Activated CD8-positive, alpha-beta memory T cell treated with anti-CD3 and anti-CD28 coated beads, Interleukin-2, amount 50 U/mL, for 24 hours (primary cell): Measurements from ENCODE around the gene EEIG2.
"Not testable (repeated sequence)": the region's sequence is repeated elsewhere in the genome, so short reads cannot be mapped to it uniquely, and the experiment has no call there.

Source experiments
- DNase-seq: peaks from one replicate; pipeline ENCODE4 v3.0.0-alpha.2; 2020; ENCODE audit errors: extremely low read depth

Gene EEIG2

GRCh38 chr1:108559215-108560186 is at the start of gene EEIG2:
TSS of gene EEIG2 (plus strand) at chr1:108560100. CDS start at chr1:108560429, 329 bp downstream.
- DNase-seq: peak; percentile 53

- no peak for DNase-seq
Observed at GRCh38 chr1:108511764-108512163, 48.1 kb upstream of the EEIG2 start.

- no peak for DNase-seq
Observed at GRCh38 chr1:108512239-108513043, 47.5 kb upstream of the EEIG2 start.

- no peak for DNase-seq
Observed at GRCh38 chr1:108513044-108513415, 46.9 kb upstream of the EEIG2 start.

GRCh38 chr1:108513914-108514313 is 46.0 kb upstream of the EEIG2 start:
- not testable (repeated sequence) for DNase-seq

- not testable (repeated sequence) for DNase-seq
Observed at GRCh38 chr1:108517301-108517897, 42.5 kb upstream of the EEIG2 start.

GRCh38 chr1:108521990-108522393 is 37.9 kb upstream of the EEIG2 start:
- DNase-seq: no peak

- no peak for DNase-seq
Observed at GRCh38 chr1:108523829-108524228, 36.1 kb upstream of the EEIG2 start.

GRCh38 chr1:108524676-108525075 is 35.2 kb upstream of the EEIG2 start:
- DNase-seq: no peak

GRCh38 chr1:108527135-108527534 is 32.8 kb upstream of the EEIG2 start:
- DNase-seq: no peak

- no peak for DNase-seq
Observed at GRCh38 chr1:108527837-108528236, 32.1 kb upstream of the EEIG2 start.

GRCh38 chr1:108531444-108531843 is 28.5 kb upstream of the EEIG2 start:
- DNase-seq: no peak

GRCh38 chr1:108532730-108533129 is 27.2 kb upstream of the EEIG2 start:
- DNase-seq: no peak

GRCh38 chr1:108533351-108534083 is 26.4 kb upstream of the EEIG2 start:
- no peak for DNase-seq

- DNase-seq: no peak
Observed at GRCh38 chr1:108534759-108535158, 25.1 kb upstream of the EEIG2 start.

- DNase-seq: not testable (repeated sequence)
Observed at GRCh38 chr1:108535315-108535897, 24.5 kb upstream of the EEIG2 start.

GRCh38 chr1:108536021-108536420 is 23.9 kb upstream of the EEIG2 start:
- DNase-seq: not testable (repeated sequence)

- DNase-seq: not testable (repeated sequence)
Observed at GRCh38 chr1:108536791-108537190, 23.1 kb upstream of the EEIG2 start.

GRCh38 chr1:108537976-108538375 is 21.9 kb upstream of the EEIG2 start:
- no peak for DNase-seq

- no peak for DNase-seq
Observed at GRCh38 chr1:108540977-108541376, 18.9 kb upstream of the EEIG2 start.

GRCh38 chr1:108541861-108542260 is 18.0 kb upstream of the EEIG2 start:
- no peak for DNase-seq
